A549 (cell line): ENCODE results near the gene LRRC59. TPM values are rescaled to one million over a fixed set of nuclear protein-coding genes. Genes with fewer than 3 reads are reported as not detected.

Experiments used
- ATAC-seq, 2 experiments: fragments of 200-7000 bp in 1 of 2; fragments of >200 bp in 1 of 2; cut with Nextera tagmentation in 1 of 2; cut with Tn5 transposase in 1 of 2; 3 replicates each; pipeline versions ENCODE4 v1.8.0 to v1.9.1; 2018 to 2020; ENCODE audit warnings: mild to moderate bottlenecking in 1 of 2, moderate library complexity in 1 of 2
- CTCF ChIA-PET: fragments of 300-600 bp; sonication (Branson Sonifier 250); formaldehyde crosslinking; extraction: SDS; loops from one replicate; lab custom pipeline; 2021; ENCODE audit warnings: antibody characterized with exemption, inconsistent platforms; lab: Yijun Ruan, JAX
- POLR2A ChIA-PET: fragments of 350-600 bp; formaldehyde crosslinking; extraction: SDS; loops from one replicate; lab custom pipeline; 2021; ENCODE audit warnings: antibody characterized with exemption, inconsistent platforms; lab: Yijun Ruan, JAX
- DNase-seq, 2 experiments: peaks; one replicate each; pipeline versions ENCODE4 v3.0.0 to v3.0.0-alpha.2; 2011 to 2016; ENCODE audit warnings: low read depth in 1 of 2, low spot score in 1 of 2
- FAIRE-seq: peaks from 2 replicates; lab custom pipeline; 2011; peaks lifted over from hg19 to GRCh38; lab: Jason Lieb, UNC
- H3K27ac ChIP-seq, 2 experiments: fragments of >200 bp; sonication (Bioruptor Twin); formaldehyde crosslinking; 3 replicates each; pipeline ENCODE4 v1.5.1; 2016 to 2017
- H3K4me1 ChIP-seq: fragments of >200 bp; sonication (Bioruptor Twin); formaldehyde crosslinking; 3 replicates; pipeline ENCODE4 v1.6.1; 2016
- H3K4me2 ChIP-seq: fragments of >200 bp; sonication (Bioruptor Twin); formaldehyde crosslinking; 3 replicates; pipeline ENCODE4 v1.6.1; 2016
- H3K4me3 ChIP-seq: fragments of >200 bp; sonication (Bioruptor Twin); formaldehyde crosslinking; 3 replicates; pipeline ENCODE4 v1.5.1; 2016
- H3K9me3 ChIP-seq: fragments of >200 bp; sonication (Bioruptor Twin); formaldehyde crosslinking; 3 replicates; pipeline ENCODE4 v1.6.1; 2016
- BHLHE40 ChIP-seq: IDR thresholded peaks from 2 replicates; pipeline ENCODE4 v1.6.1; 2012; ENCODE audit warnings: low read depth, low read length, inconsistent platforms
- CBX2 ChIP-seq: fragments of 200-600 bp; sonication (generic); IDR thresholded peaks from 2 replicates; pipeline ENCODE4 v1.6.1; 2016; ENCODE audit warnings: low read depth, mild to moderate bottlenecking, borderline replicate concordance
- CHD4 ChIP-seq: fragments of 200-600 bp; sonication (generic); IDR thresholded peaks from 2 replicates; pipeline ENCODE4 v1.6.1; 2016; ENCODE audit warnings: antibody characterized with exemption, mild to moderate bottlenecking, borderline replicate concordance
- EHF ChIP-seq: fragments of 250-450 bp; sonication (Bioruptor Pico); IDR thresholded peaks from 2 replicates; pipeline ENCODE4 v1.5.0; 2020; ENCODE audit warnings: mild to moderate bottlenecking
- EHMT2 ChIP-seq: fragments of 200-600 bp; sonication (generic); IDR thresholded peaks from 2 replicates; pipeline ENCODE4 v1.6.1; 2016; ENCODE audit warnings: antibody characterized with exemption, low read depth, mild to moderate bottlenecking, moderate library complexity
- FOSB ChIP-seq: fragments of 250-450 bp; sonication (Bioruptor Pico); IDR thresholded peaks from 2 replicates; pipeline ENCODE4 v1.5.0; 2020; ENCODE audit warnings: mild to moderate bottlenecking, moderate library complexity
- FOSL2 ChIP-seq, 2 experiments: fragments of 450-650 bp in 1 of 2; fragments of >200 bp in 1 of 2; sonication (Bioruptor Twin) in 1 of 2; formaldehyde crosslinking; IDR thresholded peaks; 2 replicates each; pipeline versions ENCODE4 v1.5.0 to v1.6.1; 2016 to 2020; ENCODE audit warnings: mild to moderate bottlenecking in 1 of 2, moderate library complexity in 1 of 2
- FOXS1 ChIP-seq: fragments of 250-450 bp; sonication (Bioruptor Pico); IDR thresholded peaks from 2 replicates; pipeline ENCODE4 v1.5.0; 2020; ENCODE audit warnings: mild to moderate bottlenecking, moderate library complexity
- HOXA7 ChIP-seq: fragments of 250-450 bp; sonication (Bioruptor Pico); IDR thresholded peaks from 2 replicates; pipeline ENCODE4 v1.5.0; 2020; ENCODE audit warnings: mild to moderate bottlenecking, moderate library complexity
- HOXB13 ChIP-seq: fragments of 250-450 bp; sonication (Bioruptor Pico); IDR thresholded peaks from 2 replicates; pipeline ENCODE4 v1.5.0; 2020; ENCODE audit warnings: low read depth, mild to moderate bottlenecking, moderate library complexity
- JUN ChIP-seq, 2 experiments: fragments of >200 bp; sonication (Bioruptor Twin); formaldehyde crosslinking; IDR thresholded peaks; 2 replicates in 1 of 2; 3 replicates in 1 of 2; pipeline ENCODE4 v1.6.1; 2016 to 2017
- KDM5A ChIP-seq: fragments of 200-600 bp; sonication (generic); IDR thresholded peaks from 2 replicates; pipeline ENCODE4 v1.6.1; 2016; ENCODE audit warnings: antibody characterized with exemption, mild to moderate bottlenecking
- MAZ ChIP-seq: fragments of 150-350 bp; IDR thresholded peaks from 2 replicates; pipeline ENCODE4 v1.6.1; 2014; ENCODE audit warnings: antibody characterized with exemption, low read depth, low read length, borderline replicate concordance
- NFE2L2 ChIP-seq: fragments of 150-350 bp; conservative IDR thresholded peaks from 2 replicates; pipeline ENCODE4 v1.6.1; 2014; ENCODE audit warnings: low read length
- NPAS2 ChIP-seq: fragments of 250-450 bp; sonication (Bioruptor Pico); IDR thresholded peaks from 2 replicates; pipeline ENCODE4 v1.8.0; 2022; ENCODE audit warnings: mild to moderate bottlenecking, moderate library complexity, borderline replicate concordance
- PHF8 ChIP-seq: fragments of 200-600 bp; sonication (generic); IDR thresholded peaks from 2 replicates; pipeline ENCODE4 v1.6.1; 2016; ENCODE audit warnings: low read depth, mild to moderate bottlenecking, antibody characterized with exemption, moderate library complexity, borderline replicate concordance
- RARB ChIP-seq: fragments of 250-450 bp; sonication (Bioruptor Pico); IDR thresholded peaks from 2 replicates; pipeline ENCODE4 v1.8.0; 2021; ENCODE audit warnings: mild to moderate bottlenecking, moderate library complexity
- RFX5 ChIP-seq: fragments of 450-650 bp; IDR thresholded peaks from 2 replicates; pipeline ENCODE4 v1.7.1; 2014; ENCODE audit warnings: antibody characterized with exemption, mild to moderate bottlenecking, moderate library complexity
- RNF2 ChIP-seq: fragments of 200-600 bp; sonication (generic); IDR thresholded peaks from 2 replicates; pipeline ENCODE4 v1.6.1; 2016; ENCODE audit warnings: low read depth, mild to moderate bottlenecking, antibody characterized with exemption, moderate library complexity, borderline replicate concordance
- SMC3 ChIP-seq: fragments of >200 bp; sonication (Bioruptor Twin); formaldehyde crosslinking; IDR thresholded peaks from 3 replicates; pipeline ENCODE4 v1.6.1; 2018; ENCODE audit warnings: inconsistent platforms
- TP53 ChIP-seq: fragments of 250-450 bp; sonication (Bioruptor Pico); IDR thresholded peaks from 2 replicates; pipeline ENCODE4 v1.5.0; 2021; ENCODE audit warnings: mild to moderate bottlenecking, moderate library complexity
- WGBS: methylation state at CpG from one replicate; pipeline ENCODE4 v1.1.6; 2017; ENCODE audit errors: missing lambda C conversion rate; 5-methylcytosine and 5-hydroxymethylcytosine counted together
- polyA plus RNA-seq, 4 experiments: library from polyadenylated mRNA; depleted of rRNA in 3 of 4; stranded (reverse); fragments of >200 nt; fragmentation: RNase III in 1 of 4; extraction: RNeasy Plus Mini Kit Qiagen cat#74134 plus additional on column Dnase treatment in 1 of 4; gene quantifications; 2 replicates in 3 of 4; 3 replicates in 1 of 4; pipeline ENCODE4 v1.2.3, GENCODE V29; 2011 to 2017
- TF ChIP-seq, protein P1 (sequence below): fragments of >200 bp; sonication (Bioruptor Twin); formaldehyde crosslinking; IDR thresholded peaks from 3 replicates; pipeline ENCODE4 v1.6.1; 2016
- TF ChIP-seq, protein P2 (sequence below): fragments of 150-350 bp; IDR thresholded peaks from 2 replicates; pipeline ENCODE4 v1.6.1; 2014; ENCODE audit warnings: low read depth, mild to moderate bottlenecking, low read length
- TF ChIP-seq, protein P3 (sequence below): IDR thresholded peaks from 2 replicates; pipeline ENCODE4 v1.6.1; 2012

The LRRC59 gene
- polyA plus RNA-seq, 2 of the 4 experiments (the other 2 are of a cell fraction) = 209 to 228 TPM

DNA sequence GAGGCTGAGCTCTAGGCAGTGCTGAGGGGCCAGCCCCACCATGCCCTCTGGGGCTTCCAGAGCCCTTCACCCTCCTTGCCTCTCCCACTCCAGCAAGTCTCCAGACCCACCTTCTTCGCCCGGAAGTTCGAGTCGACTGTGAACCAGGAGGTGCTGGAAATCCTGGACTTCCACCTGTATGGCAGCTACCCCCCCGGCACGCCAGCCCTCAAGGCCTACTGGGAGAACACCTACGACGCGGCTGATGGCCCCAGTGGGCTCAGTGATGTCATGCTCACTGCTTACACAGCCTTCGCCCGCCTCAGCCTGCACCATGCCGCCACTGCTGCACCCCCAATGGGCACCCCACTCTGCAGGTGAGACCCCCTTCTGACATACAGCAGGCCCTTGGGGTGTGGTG lies 40.9 kb downstream of the LRRC59 start (continued):
- TF ChIP-seq, protein P1, sequence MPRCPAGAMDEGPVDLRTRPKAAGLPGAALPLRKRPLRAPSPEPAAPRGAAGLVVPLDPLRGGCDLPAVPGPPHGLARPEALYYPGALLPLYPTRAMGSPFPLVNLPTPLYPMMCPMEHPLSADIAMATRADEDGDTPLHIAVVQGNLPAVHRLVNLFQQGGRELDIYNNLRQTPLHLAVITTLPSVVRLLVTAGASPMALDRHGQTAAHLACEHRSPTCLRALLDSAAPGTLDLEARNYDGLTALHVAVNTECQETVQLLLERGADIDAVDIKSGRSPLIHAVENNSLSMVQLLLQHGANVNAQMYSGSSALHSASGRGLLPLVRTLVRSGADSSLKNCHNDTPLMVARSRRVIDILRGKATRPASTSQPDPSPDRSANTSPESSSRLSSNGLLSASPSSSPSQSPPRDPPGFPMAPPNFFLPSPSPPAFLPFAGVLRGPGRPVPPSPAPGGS = no peak
- no peak for TF ChIP-seq MAZ
- TF ChIP-seq KDM5A = no peak
- TF ChIP-seq, protein P2, sequence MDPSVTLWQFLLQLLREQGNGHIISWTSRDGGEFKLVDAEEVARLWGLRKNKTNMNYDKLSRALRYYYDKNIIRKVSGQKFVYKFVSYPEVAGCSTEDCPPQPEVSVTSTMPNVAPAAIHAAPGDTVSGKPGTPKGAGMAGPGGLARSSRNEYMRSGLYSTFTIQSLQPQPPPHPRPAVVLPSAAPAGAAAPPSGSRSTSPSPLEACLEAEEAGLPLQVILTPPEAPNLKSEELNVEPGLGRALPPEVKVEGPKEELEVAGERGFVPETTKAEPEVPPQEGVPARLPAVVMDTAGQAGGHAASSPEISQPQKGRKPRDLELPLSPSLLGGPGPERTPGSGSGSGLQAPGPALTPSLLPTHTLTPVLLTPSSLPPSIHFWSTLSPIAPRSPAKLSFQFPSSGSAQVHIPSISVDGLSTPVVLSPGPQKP = no peak

DNA sequence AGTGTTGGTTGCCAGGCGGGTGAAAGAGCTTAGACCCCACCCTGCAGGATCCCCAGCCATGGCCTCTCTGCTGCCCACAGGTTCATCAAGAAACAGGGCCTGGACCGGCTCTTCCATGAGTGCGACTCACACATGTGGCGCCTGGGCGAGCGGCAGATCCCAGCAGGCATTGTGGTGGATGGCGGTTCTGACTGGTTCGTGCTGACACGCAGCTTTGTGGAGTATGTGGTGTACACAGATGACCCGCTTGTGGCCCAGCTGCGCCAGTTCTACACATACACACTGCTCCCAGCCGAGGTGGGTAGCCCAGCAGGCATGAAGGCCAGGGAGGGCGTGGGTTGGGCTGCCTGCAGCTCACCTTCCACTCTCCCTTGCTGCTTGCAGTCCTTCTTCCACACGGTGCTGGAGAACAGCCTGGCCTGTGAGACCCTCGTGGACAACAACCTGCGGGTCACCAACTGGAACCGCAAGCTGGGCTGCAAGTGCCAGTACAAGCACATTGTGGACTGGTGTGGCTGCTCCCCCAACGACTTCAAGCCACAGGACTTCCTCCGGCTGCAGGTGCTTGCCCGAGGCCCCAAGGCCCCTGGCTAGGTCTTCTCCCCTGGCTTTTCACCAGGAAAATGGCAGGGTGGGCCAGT lies 41.5 kb downstream of the LRRC59 start:
- Histone ChIP-seq H3K4me2 (no peak overlapping the region), H3K4me3 (no peak overlapping the region), H3K9me3 (no peaks in the 10 kb centered on the region), H3K27ac (no peak overlapping the region), H3K4me1 (no peaks in the 10 kb centered on the region)
- 92% methylated on average over 19 of the region's 20 CpGs for WGBS
- no peak for TF ChIP-seq PHF8
- no peak for TF ChIP-seq NPAS2
- no peak for TF ChIP-seq FOXS1 (CRISPR knock-in tag)
- TF ChIP-seq FOSL2 (IDR thresholded peaks at IDR 0.05) = no peak
- TF ChIP-seq FOSL2 (CRISPR knock-in tag; IDR thresholded peaks at IDR 0.05) = no peak
- peak; percentile 56; the same call in 1 of the 2 replicates for TF ChIP-seq RFX5
- no peak for FAIRE-seq
- POLR2A ChIA-PET = no interaction called here
- CTCF ChIA-PET = interaction anchor here (0.6 to 2.6 kb wide), 3 partner anchors 11 to 194 kb away, joined by 3 to 8 read pairs (median 4); partner anchors contain the start of gene LRRC59
- DNase-seq = no peak
- ATAC-seq = no peak; a peak in 1 of 6 replicates

DNA sequence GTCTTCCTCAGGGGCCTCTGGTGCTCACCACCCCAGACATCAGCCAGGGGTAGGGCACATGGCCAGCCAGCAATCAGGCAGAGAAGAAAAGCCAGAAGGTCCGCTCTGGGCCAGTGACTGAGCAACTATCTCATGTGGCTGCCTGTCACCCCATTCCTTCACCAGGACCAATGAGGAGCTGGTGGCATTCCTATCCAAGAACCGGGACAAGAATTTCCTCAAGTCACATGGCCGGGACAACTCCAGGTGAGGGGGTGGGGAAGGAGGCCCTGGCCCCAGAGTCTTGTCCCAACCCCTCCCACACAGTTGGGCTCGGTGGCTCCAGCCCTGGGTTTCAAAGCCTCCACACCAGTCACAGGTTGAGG lies 42.0 kb downstream of the LRRC59 start:
- H3K27ac ChIP-seq = no peak overlapping the region
- ChIA-PET POLR2A (no interaction called here), CTCF (interaction anchor here (0.6 to 2.6 kb wide), 5 partner anchors 12 to 359 kb away, joined by 3 to 8 read pairs (median 3); partner anchors contain the start of gene LRRC59)
- DNase-seq (no peak), FAIRE-seq (no peak), ATAC-seq (no peak)
- no peak for TF ChIP-seq JUN (IDR thresholded peaks at IDR 0.05)
- TF ChIP-seq HOXA7 (CRISPR knock-in tag) = no peak
- TF ChIP-seq RNF2 = no peak
- no peak for TF ChIP-seq KDM5A
- no peak for TF ChIP-seq HOXB13
- TF ChIP-seq SMC3 = no peak
- TF ChIP-seq TP53 (CRISPR knock-in tag) = no peak
- TF ChIP-seq CBX2 = no peak
- TF ChIP-seq CHD4 = no peak
- no peak for TF ChIP-seq RARB (CRISPR knock-in tag)
- TF ChIP-seq FOSB (CRISPR knock-in tag) = no peak
- no peak for TF ChIP-seq BHLHE40
- TF ChIP-seq, protein P3, sequence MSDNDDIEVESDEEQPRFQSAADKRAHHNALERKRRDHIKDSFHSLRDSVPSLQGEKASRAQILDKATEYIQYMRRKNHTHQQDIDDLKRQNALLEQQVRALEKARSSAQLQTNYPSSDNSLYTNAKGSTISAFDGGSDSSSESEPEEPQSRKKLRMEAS = no peak
- TF ChIP-seq EHMT2 = no peak
- TF ChIP-seq EHF (CRISPR knock-in tag) = no peak
- TF ChIP-seq NFE2L2 = no peak
- no peak overlapping the region for H3K4me2 ChIP-seq
- H3K4me3 ChIP-seq = no peak overlapping the region
- no peaks in the 10 kb centered on the region for H3K9me3 ChIP-seq
- H3K4me1 ChIP-seq = no peaks in the 10 kb centered on the region
- 93% methylated on average over 3 of the region's 4 CpGs for WGBS
